ENCODE measurements around the gene CYB5A. TPM values are rescaled to one million over a fixed set of nuclear protein-coding genes. Genes with fewer than 3 reads are reported as not detected.

Gene CYB5A
- total RNA-seq, 2 donors from 2014 or later: 71.3 to 73.5 TPM

GRCh38 chr18:74284191-74284979 is 7.4 kb downstream of the CYB5A start:
- Histone ChIP-seq H3K9me3 (no peaks in the 10 kb centered on the region), H3K27me3 (no peaks in the 10 kb centered on the region), H3K27ac (peak overlapping the region; percentile 69 to 85), H3K36me3 (no peaks in the 10 kb centered on the region), H3K4me3 (peak overlapping the region in 1 of 2 donors; percentile 8), H3K4me1 (peaks cover 0 to 51% of the 10 kb centered on the region in 2 donors)
- no peak for TF ChIP-seq CTCF (IDR thresholded peaks at IDR 0.05)
- no peak for DNase-seq (ENCODE audit: low spot score)

GRCh38 chr18:74283646-74284045 is 8.1 kb downstream of the CYB5A start:
- H3K36me3 ChIP-seq: no peaks in the 10 kb centered on the region
- no peaks in the 10 kb centered on the region for H3K9me3 ChIP-seq
- no peak for DNase-seq (ENCODE audit: low spot score)
- peak overlapping the region in 1 of 2 donors; percentile 38 for H3K27ac ChIP-seq
- peaks cover 0 to 48% of the 10 kb centered on the region in 2 donors for H3K4me1 ChIP-seq
- no peak overlapping the region for H3K4me3 ChIP-seq
- no peak for TF ChIP-seq CTCF (IDR thresholded peaks at IDR 0.05)
- H3K27me3 ChIP-seq: no peaks in the 10 kb centered on the region

GRCh38 chr18:74282755-74283554 is 8.8 kb downstream of the CYB5A start:
- Histone ChIP-seq H3K27me3 (no peaks in the 10 kb centered on the region), H3K36me3 (no peaks in the 10 kb centered on the region), H3K4me3 (no peak overlapping the region), H3K4me1 (peaks cover 0 to 54% of the 10 kb centered on the region in 2 donors), H3K9me3 (no peaks in the 10 kb centered on the region), H3K27ac (no peak overlapping the region)
- TF ChIP-seq CTCF (IDR thresholded peaks at IDR 0.05): no peak
- no peak for DNase-seq (ENCODE audit: low spot score)

- peaks cover 0 to 62% of the 10 kb centered on the region in 2 donors for H3K4me1 ChIP-seq
- no peaks in the 10 kb centered on the region for H3K9me3 ChIP-seq
- H3K36me3 ChIP-seq: no peaks in the 10 kb centered on the region
- peak overlapping the region in 1 of 2 donors; percentile 48 for H3K27ac ChIP-seq
- H3K4me3 ChIP-seq: no peak overlapping the region
- H3K27me3 ChIP-seq: no peaks in the 10 kb centered on the region
- TF ChIP-seq CTCF (IDR thresholded peaks at IDR 0.05): no peak
- no peak for DNase-seq (ENCODE audit: low spot score)
Observed at GRCh38 chr18:74281980-74282754, 9.6 kb downstream of the CYB5A start.

- H3K27ac ChIP-seq: peak overlapping the region in 1 of 2 donors; percentile 48
- H3K4me1 ChIP-seq: peaks cover 0 to 69% of the 10 kb centered on the region in 2 donors
- H3K4me3 ChIP-seq: no peak overlapping the region
- H3K27me3 ChIP-seq: no peaks in the 10 kb centered on the region
- no peak for TF ChIP-seq CTCF (IDR thresholded peaks at IDR 0.05)
- DNase-seq (ENCODE audit: low spot score): no peak
- H3K9me3 ChIP-seq: no peaks in the 10 kb centered on the region
- no peaks in the 10 kb centered on the region for H3K36me3 ChIP-seq
Observed at GRCh38 chr18:74281011-74281979, 10.5 kb downstream of the CYB5A start.
